ENCODE measurements around the gene RFC4.
A peak's percentile ranks its signal among the peaks of the same experiment; 100 is the strongest.

RFC4 gene

GRCh38 chr3:186785495-186786018 is 20.7 kb downstream of the RFC4 start:
- Histone ChIP-seq H3K9me3 (ENCODE audit: low read length) (no peaks in the 10 kb centered on the region), H3K9me2 (ENCODE audit: low read depth, low read length) (no peaks in the 10 kb centered on the region), H3K4me1 (ENCODE audit: insufficient read depth, low read length, severe bottlenecking) (peaks cover 48% of the 10 kb centered on the region), H3K9ac (ENCODE audit: low read length) (peak overlapping the region; percentile 97), H3K27ac (ENCODE audit: low read depth, low read length, poor library complexity, severe bottlenecking) (peak overlapping the region; percentile 96), H2AFZ (ENCODE audit: low read length) (no peak overlapping the region), H3K36me3 (ENCODE audit: insufficient read depth, low read length) (peaks cover 71% of the 10 kb centered on the region), H4K20me1 (ENCODE audit: insufficient read depth, low read length) (peaks cover 11% of the 10 kb centered on the region; the same call in 1 of the 2 replicates), H3K4me2 (ENCODE audit: low read length) (peak overlapping the region; percentile 84), H3K79me2 (ENCODE audit: insufficient read depth, low read length) (peaks cover 27% of the 10 kb centered on the region), H3K4me3 (ENCODE audit: low read depth, low read length, poor library complexity, severe bottlenecking) (peak overlapping the region; percentile 75), H3F3A (ENCODE audit: insufficient read depth, low read length) (peaks cover 64% of the 10 kb centered on the region), H3K27me3 (ENCODE audit: insufficient read depth, low read length) (no peaks in the 10 kb centered on the region)
- no peak for TF ChIP-seq EZH2 (IDR thresholded peaks at IDR 0.05; ENCODE audit: borderline replicate concordance, low read length)
- no peak for TF ChIP-seq CTCF (IDR thresholded peaks at IDR 0.05; ENCODE audit: low read length)

- H3K27ac ChIP-seq (ENCODE audit: low read depth, low read length, poor library complexity, severe bottlenecking), result peak overlapping the region; percentile 96
- no peak for TF ChIP-seq CTCF (IDR thresholded peaks at IDR 0.05; ENCODE audit: low read length)
- TF ChIP-seq EZH2 (IDR thresholded peaks at IDR 0.05; ENCODE audit: borderline replicate concordance, low read length), result no peak
- H3K36me3 ChIP-seq (ENCODE audit: insufficient read depth, low read length), result peaks cover 65% of the 10 kb centered on the region
These were observed 21.3 kb downstream of the RFC4 start for GRCh38 chr3:186784820-186785494.

DNA sequence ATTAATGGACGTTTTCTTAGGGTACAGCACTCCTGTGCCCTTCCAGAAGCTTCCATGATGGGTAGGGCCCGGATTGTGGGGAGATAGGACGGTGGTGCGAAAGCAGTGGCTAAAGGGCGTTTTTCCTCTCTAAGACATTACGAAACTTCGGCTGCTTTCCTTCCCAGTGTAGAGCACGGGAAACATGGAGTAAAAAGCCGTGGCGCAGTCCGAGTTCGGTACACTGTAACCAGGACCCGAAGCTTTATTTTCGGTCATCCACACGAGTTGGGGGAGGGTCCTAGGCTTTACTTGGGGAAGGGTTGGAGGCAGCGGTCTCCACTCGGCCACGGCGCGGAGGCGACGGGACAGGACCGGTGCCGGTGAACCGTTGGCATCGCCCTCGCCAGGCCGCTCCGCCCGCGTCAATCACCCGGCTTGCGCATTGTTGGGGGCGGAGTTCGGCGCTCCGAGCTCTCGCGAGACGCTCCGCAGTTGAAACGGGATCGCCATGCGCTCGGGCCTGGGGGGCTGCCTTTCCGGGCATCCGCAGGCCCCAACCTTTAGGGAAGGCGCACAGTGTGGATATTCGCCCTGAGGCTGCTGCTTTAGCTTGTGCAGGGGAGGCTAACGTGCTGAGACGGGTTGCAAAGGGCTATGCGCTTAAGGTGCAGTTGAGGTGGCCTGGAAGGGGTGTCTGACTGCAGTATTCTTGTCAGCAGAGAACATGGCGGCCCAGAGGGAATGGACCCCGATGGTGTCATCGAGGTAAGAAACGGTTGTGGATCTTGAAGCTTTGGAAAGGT is 22.4 kb downstream of the RFC4 start:
- Histone ChIP-seq H3F3A (ENCODE audit: insufficient read depth, low read length) (peaks cover 48% of the 10 kb centered on the region), H3K27me3 (ENCODE audit: insufficient read depth, low read length) (no peaks in the 10 kb centered on the region), H3K4me2 (ENCODE audit: low read length) (peak overlapping the region; percentile 84), H3K9ac (ENCODE audit: low read length) (peak overlapping the region; percentile 97), H3K79me2 (ENCODE audit: insufficient read depth, low read length) (peaks cover 27% of the 10 kb centered on the region), H2AFZ (ENCODE audit: low read length) (no peak overlapping the region), H3K27ac (ENCODE audit: low read depth, low read length, poor library complexity, severe bottlenecking) (peak overlapping the region; percentile 96), H3K9me3 (ENCODE audit: low read length) (no peaks in the 10 kb centered on the region), H3K4me1 (ENCODE audit: insufficient read depth, low read length, severe bottlenecking) (peaks cover 48% of the 10 kb centered on the region), H3K9me2 (ENCODE audit: low read depth, low read length) (no peaks in the 10 kb centered on the region), H3K36me3 (ENCODE audit: insufficient read depth, low read length) (peaks cover 55% of the 10 kb centered on the region), H4K20me1 (ENCODE audit: insufficient read depth, low read length) (peaks cover 11% of the 10 kb centered on the region; the same call in 1 of the 2 replicates), H3K4me3 (ENCODE audit: low read depth, low read length, poor library complexity, severe bottlenecking) (peak overlapping the region; percentile 75)
- TF ChIP-seq EZH2 (IDR thresholded peaks at IDR 0.05; ENCODE audit: borderline replicate concordance, low read length) (no peak), CTCF (IDR thresholded peaks at IDR 0.05; ENCODE audit: low read length) (no peak)

More at GRCh38 chr3:186784820-186785494, 21.3 kb downstream of the RFC4 start:
- Histone ChIP-seq H3K4me1 (ENCODE audit: insufficient read depth, low read length, severe bottlenecking) (peaks cover 48% of the 10 kb centered on the region), H3K4me3 (ENCODE audit: low read depth, low read length, poor library complexity, severe bottlenecking) (peak overlapping the region; percentile 75), H2AFZ (ENCODE audit: low read length) (no peak overlapping the region), H4K20me1 (ENCODE audit: insufficient read depth, low read length) (peaks cover 11% of the 10 kb centered on the region; the same call in 1 of the 2 replicates), H3F3A (ENCODE audit: insufficient read depth, low read length) (peaks cover 58% of the 10 kb centered on the region), H3K9me3 (ENCODE audit: low read length) (no peaks in the 10 kb centered on the region), H3K4me2 (ENCODE audit: low read length) (peak overlapping the region; percentile 84), H3K9me2 (ENCODE audit: low read depth, low read length) (no peaks in the 10 kb centered on the region), H3K27me3 (ENCODE audit: insufficient read depth, low read length) (no peaks in the 10 kb centered on the region), H3K79me2 (ENCODE audit: insufficient read depth, low read length) (peaks cover 27% of the 10 kb centered on the region), H3K9ac (ENCODE audit: low read length) (peak overlapping the region; percentile 97)

Data from OCI-LY1 (cell line).